ENCODE data around the gene NFKBIZ. TPM values are rescaled to one million over a fixed set of nuclear protein-coding genes. Genes with fewer than 3 reads are reported as not detected.

Gene NFKBIZ
- total RNA-seq = 122 and 140 TPM in 2 replicates

- no peaks in the 10 kb centered on the region for H3K27me3 Mint-ChIP-seq (ENCODE audit: low read depth)
- H3K4me3 Mint-ChIP-seq (ENCODE audit: low read depth) = peak within 1 kb of the TSS; percentile 94
- peak within 1 kb of the TSS; percentile 97 for H3K27ac Mint-ChIP-seq
- DNase-seq (ENCODE audit: low spot score) = peak; percentile 90
- H3K9me3 Mint-ChIP-seq = no peaks in the 10 kb centered on the region
- H3K4me1 Mint-ChIP-seq (ENCODE audit: low read depth) = peaks cover 44% of the 10 kb centered on the region
- H3K36me3 Mint-ChIP-seq (ENCODE audit: low read depth) = peaks cover 59% of the 10 kb centered on the region
- intact Hi-C loops (cut with micrococcal nuclease) = loop anchor here (1.0 to 2.0 kb wide), 2 partner anchors 13 to 124 kb away; partner anchors contain the start of gene CEP97
Measured at GRCh38 chr3:101848754-101849713, at the start of gene NFKBIZ. TSS of gene NFKBIZ (plus strand) at chr3:101849514. CDS start at chr3:101849629, 115 bp downstream.

- H3K4me1 Mint-ChIP-seq (ENCODE audit: low read depth) = peaks cover 15% of the 10 kb centered on the region
- peaks cover 4% of the 10 kb centered on the region for H3K9me3 Mint-ChIP-seq
- peaks cover 44% of the 10 kb centered on the region for H3K36me3 Mint-ChIP-seq (ENCODE audit: low read depth)
- H3K4me3 Mint-ChIP-seq (ENCODE audit: low read depth) = no peak overlapping the region
- intact Hi-C loops (cut with micrococcal nuclease) = loop anchor here (5.0 to 10.0 kb wide), 3 partner anchors 104 to 736 kb away; no protein-coding TSS in a partner anchor
- no peak for DNase-seq (ENCODE audit: low spot score)
- no peaks in the 10 kb centered on the region for H3K27me3 Mint-ChIP-seq (ENCODE audit: low read depth)
- no peak overlapping the region for H3K27ac Mint-ChIP-seq
Measured at GRCh38 chr3:101801174-101801573, 48.1 kb upstream of the NFKBIZ start.

GRCh38 chr3:101802179-101802578 lies 47.1 kb upstream of the NFKBIZ start:
- intact Hi-C loops (cut with micrococcal nuclease) = loop anchor here (5.0 to 10.0 kb wide), 3 partner anchors 105 to 735 kb away; no protein-coding TSS in a partner anchor
- Mint-ChIP-seq H3K27ac (no peak overlapping the region), H3K4me3 (ENCODE audit: low read depth) (no peak overlapping the region), H3K27me3 (ENCODE audit: low read depth) (no peaks in the 10 kb centered on the region), H3K4me1 (ENCODE audit: low read depth) (peaks cover 10% of the 10 kb centered on the region), H3K9me3 (no peaks in the 10 kb centered on the region), H3K36me3 (ENCODE audit: low read depth) (peaks cover 40% of the 10 kb centered on the region)
- no peak for DNase-seq (ENCODE audit: low spot score)

- peaks cover 16% of the 10 kb centered on the region for H3K4me1 Mint-ChIP-seq (ENCODE audit: low read depth)
- DNase-seq (ENCODE audit: low spot score) = no peak
- intact Hi-C loops (cut with micrococcal nuclease) = loop anchor here (5.0 to 10.0 kb wide), 3 partner anchors 106 to 734 kb away; no protein-coding TSS in a partner anchor
- no peak overlapping the region for H3K4me3 Mint-ChIP-seq (ENCODE audit: low read depth)
- H3K9me3 Mint-ChIP-seq = no peaks in the 10 kb centered on the region
- peak overlapping the region; percentile 30 for H3K27ac Mint-ChIP-seq
- H3K36me3 Mint-ChIP-seq (ENCODE audit: low read depth) = peaks cover 35% of the 10 kb centered on the region
- H3K27me3 Mint-ChIP-seq (ENCODE audit: low read depth) = no peaks in the 10 kb centered on the region
Measured at GRCh38 chr3:101803173-101803782, 46.0 kb upstream of the NFKBIZ start.

- H3K36me3 Mint-ChIP-seq (ENCODE audit: low read depth) = peaks cover 33% of the 10 kb centered on the region
- peaks cover 18% of the 10 kb centered on the region for H3K4me1 Mint-ChIP-seq (ENCODE audit: low read depth)
- H3K27me3 Mint-ChIP-seq (ENCODE audit: low read depth) = no peaks in the 10 kb centered on the region
- intact Hi-C loops (cut with micrococcal nuclease) = loop anchor here (5.0 to 10.0 kb wide), 3 partner anchors 107 to 733 kb away; no protein-coding TSS in a partner anchor
- DNase-seq (ENCODE audit: low spot score) = no peak
- no peaks in the 10 kb centered on the region for H3K9me3 Mint-ChIP-seq
- H3K27ac Mint-ChIP-seq = peak overlapping the region; percentile 30
- no peak overlapping the region for H3K4me3 Mint-ChIP-seq (ENCODE audit: low read depth)
Measured at GRCh38 chr3:101803939-101804338, 45.4 kb upstream of the NFKBIZ start.

GRCh38 chr3:101806491-101806890 lies 42.8 kb upstream of the NFKBIZ start:
- H3K27ac Mint-ChIP-seq = no peak overlapping the region
- DNase-seq (ENCODE audit: low spot score) = no peak
- peaks cover 4% of the 10 kb centered on the region for H3K9me3 Mint-ChIP-seq
- H3K27me3 Mint-ChIP-seq (ENCODE audit: low read depth) = no peaks in the 10 kb centered on the region
- no peak overlapping the region for H3K4me3 Mint-ChIP-seq (ENCODE audit: low read depth)
- H3K36me3 Mint-ChIP-seq (ENCODE audit: low read depth) = peaks cover 35% of the 10 kb centered on the region
- intact Hi-C loops (cut with micrococcal nuclease) = loop anchor here (5.0 to 10.0 kb wide), 2 partner anchors 116 to 568 kb away; no protein-coding TSS in a partner anchor
- H3K4me1 Mint-ChIP-seq (ENCODE audit: low read depth) = peaks cover 41% of the 10 kb centered on the region

GRCh38 chr3:101807888-101808287 lies 41.4 kb upstream of the NFKBIZ start:
- no peak overlapping the region for H3K4me3 Mint-ChIP-seq (ENCODE audit: low read depth)
- no peak overlapping the region for H3K27ac Mint-ChIP-seq
- peaks cover 35% of the 10 kb centered on the region for H3K36me3 Mint-ChIP-seq (ENCODE audit: low read depth)
- peaks cover 45% of the 10 kb centered on the region for H3K4me1 Mint-ChIP-seq (ENCODE audit: low read depth)
- no peak for DNase-seq (ENCODE audit: low spot score)
- no peaks in the 10 kb centered on the region for H3K27me3 Mint-ChIP-seq (ENCODE audit: low read depth)
- H3K9me3 Mint-ChIP-seq = peaks cover 4% of the 10 kb centered on the region
- intact Hi-C loops (cut with micrococcal nuclease) = loop anchor here (5.0 to 10.0 kb wide), 2 partner anchors 114 to 567 kb away; no protein-coding TSS in a partner anchor

GRCh38 chr3:101809178-101810021 lies 39.9 kb upstream of the NFKBIZ start:
- H3K27me3 Mint-ChIP-seq (ENCODE audit: low read depth) = no peaks in the 10 kb centered on the region
- H3K9me3 Mint-ChIP-seq = peaks cover 4% of the 10 kb centered on the region
- H3K27ac Mint-ChIP-seq = peak overlapping the region; percentile 48
- peaks cover 25% of the 10 kb centered on the region for H3K36me3 Mint-ChIP-seq (ENCODE audit: low read depth)
- H3K4me1 Mint-ChIP-seq (ENCODE audit: low read depth) = peaks cover 51% of the 10 kb centered on the region
- intact Hi-C loops (cut with micrococcal nuclease) = loop anchor here (1.0 to 10.0 kb wide), 5 partner anchors 18 to 565 kb away; no protein-coding TSS in a partner anchor
- no peak overlapping the region for H3K4me3 Mint-ChIP-seq (ENCODE audit: low read depth)
- DNase-seq (ENCODE audit: low spot score) = no peak

- DNase-seq (ENCODE audit: low spot score) = no peak
- peaks cover 23% of the 10 kb centered on the region for H3K36me3 Mint-ChIP-seq (ENCODE audit: low read depth)
- H3K4me1 Mint-ChIP-seq (ENCODE audit: low read depth) = peaks cover 54% of the 10 kb centered on the region
- H3K9me3 Mint-ChIP-seq = peaks cover 4% of the 10 kb centered on the region
- H3K27ac Mint-ChIP-seq = peak overlapping the region; percentile 66
- intact Hi-C loops (cut with micrococcal nuclease) = loop anchor here (5.0 kb wide), 1 partner anchor 127 kb away; no protein-coding TSS in a partner anchor
- no peaks in the 10 kb centered on the region for H3K27me3 Mint-ChIP-seq (ENCODE audit: low read depth)
- no peak overlapping the region for H3K4me3 Mint-ChIP-seq (ENCODE audit: low read depth)
Measured at GRCh38 chr3:101810022-101810418, 39.3 kb upstream of the NFKBIZ start.

- H3K27me3 Mint-ChIP-seq (ENCODE audit: low read depth) = no peaks in the 10 kb centered on the region
- peak overlapping the region; percentile 33 for H3K27ac Mint-ChIP-seq
- H3K4me3 Mint-ChIP-seq (ENCODE audit: low read depth) = no peak overlapping the region
- intact Hi-C loops (cut with micrococcal nuclease) = loop anchor here (2.0 to 5.0 kb wide), 2 partner anchors 125 to 281 kb away; no protein-coding TSS in a partner anchor
- H3K36me3 Mint-ChIP-seq (ENCODE audit: low read depth) = peaks cover 19% of the 10 kb centered on the region
- no peak for DNase-seq (ENCODE audit: low spot score)
- H3K9me3 Mint-ChIP-seq = peaks cover 4% of the 10 kb centered on the region
- peaks cover 62% of the 10 kb centered on the region for H3K4me1 Mint-ChIP-seq (ENCODE audit: low read depth)
Measured at GRCh38 chr3:101811875-101812274, 37.4 kb upstream of the NFKBIZ start.

GRCh38 chr3:101812895-101813294 lies 36.4 kb upstream of the NFKBIZ start:
- no peak overlapping the region for H3K4me3 Mint-ChIP-seq (ENCODE audit: low read depth)
- H3K4me1 Mint-ChIP-seq (ENCODE audit: low read depth) = peaks cover 62% of the 10 kb centered on the region
- intact Hi-C loops (cut with micrococcal nuclease) = loop anchor here (1.0 to 5.0 kb wide), 4 partner anchors 37 to 412 kb away; no protein-coding TSS in a partner anchor
- H3K27me3 Mint-ChIP-seq (ENCODE audit: low read depth) = no peaks in the 10 kb centered on the region
- H3K36me3 Mint-ChIP-seq (ENCODE audit: low read depth) = peaks cover 28% of the 10 kb centered on the region
- H3K9me3 Mint-ChIP-seq = peaks cover 4% of the 10 kb centered on the region
- H3K27ac Mint-ChIP-seq = no peak overlapping the region
- DNase-seq (ENCODE audit: low spot score) = no peak
